K562 (cell line): Measurements from ENCODE around the gene PAFAH1B2. TPM values are rescaled to one million over a fixed set of nuclear protein-coding genes. Genes with fewer than 3 reads are reported as not detected.

Experiments
- ATAC-seq: fragments of 200-7000 bp; cut with Tn5 transposase; 3 replicates; pipeline ENCODE4 v1.9.1; 2020; ENCODE audit warnings: moderate library complexity
- BruUV-seq: library from RNA; stranded (reverse); fragments of 400-500 nt; replicated peaks from 2 replicates; lab custom pipeline; 2021; lab: Mats Ljungman, UMichigan
- CTCF ChIA-PET: fragments of 300-600 bp; formaldehyde crosslinking; extraction: SDS; loops from one replicate; lab custom pipeline; 2021; ENCODE audit warnings: low intra/inter-chr PET ratio; lab: Yijun Ruan, JAX
- POLR2A ChIA-PET: fragments of 300-600, 350-650 bp; sonication (Branson Sonifier 250); formaldehyde crosslinking; extraction: SDS; loops from one replicate; lab custom pipeline; 2021; ENCODE audit warnings: antibody characterized with exemption, inconsistent platforms; lab: Yijun Ruan, JAX
- DNase-seq, 4 experiments: peaks; one replicate each; pipeline versions ENCODE4 v3.0.0 to v3.0.0-alpha.2; 2011 to 2018; ENCODE audit warnings: low spot score in 3 of 4, mixed read lengths in 3 of 4; ENCODE audit errors: extremely low read depth in 1 of 4
- FAIRE-seq: peaks from 2 replicates; lab custom pipeline; 2011; peaks lifted over from hg19 to GRCh38; lab: Jason Lieb, UNC
- H2AFZ ChIP-seq: 2 replicates; pipeline ENCODE4 v1.6.0; 2011; ENCODE audit warnings: low read depth, low read length, control low read depth, inconsistent platforms
- H3K27ac ChIP-seq: fragments of 200-600 bp; 3 replicates; pipeline ENCODE4 v1.8.0; 2011; ENCODE audit warnings: low read depth, mild to moderate bottlenecking, control low read depth, inconsistent platforms, low read length, moderate library complexity, mixed read lengths; ENCODE audit errors: extremely low read depth
- H3K27me3 ChIP-seq, 2 experiments: fragments of 300-600 bp in 1 of 2; 2 replicates in 1 of 2; 3 replicates in 1 of 2; pipeline versions ENCODE4 v1.6.0 to v1.8.0; 2011; ENCODE audit warnings: inconsistent platforms in 2 of 2, low read length in 2 of 2, mild to moderate bottlenecking in 1 of 2, mixed read lengths in 1 of 2, moderate library complexity in 1 of 2; ENCODE audit not compliant: control insufficient read depth in 2 of 2, insufficient read depth in 2 of 2
- H3K36me3 ChIP-seq: fragments of 300-600 bp; 3 replicates; pipeline ENCODE4 v1.8.0; 2011; ENCODE audit warnings: mild to moderate bottlenecking, low read length, inconsistent platforms; ENCODE audit not compliant: control insufficient read depth, insufficient read depth
- H3K4me1 ChIP-seq, 2 experiments: fragments of 200-600 bp in 1 of 2; replicated peaks in 1 of 2; 2 replicates in 1 of 2; 3 replicates in 1 of 2; pipeline versions ENCODE4 v1.5.1 to v1.8.0; 2011; ENCODE audit warnings: inconsistent platforms in 2 of 2, low read length in 2 of 2, mild to moderate bottlenecking in 1 of 2, mixed read lengths in 1 of 2, moderate library complexity in 1 of 2; ENCODE audit not compliant: control insufficient read depth in 2 of 2, insufficient read depth in 2 of 2
- H3K4me2 ChIP-seq: 2 replicates; pipeline ENCODE4 v1.6.1; 2011; ENCODE audit warnings: low read length, control low read depth, inconsistent platforms, mixed read lengths; ENCODE audit not compliant: insufficient read depth
- H3K4me3 ChIP-seq: fragments of 200-600 bp; sonication (generic), shearing (Covaris generic); 2 replicates; pipeline ENCODE4 v1.5.1; 2016; ENCODE audit warnings: control low read depth, inconsistent platforms
- H3K79me2 ChIP-seq: fragments of 200-600 bp; 3 replicates; pipeline ENCODE4 v1.8.0; 2011; ENCODE audit warnings: low read length, inconsistent platforms; ENCODE audit not compliant: control insufficient read depth, insufficient read depth
- H3K9ac ChIP-seq, 2 experiments: 2 replicates each; pipeline versions ENCODE4 v1.6.0 to v1.6.1; 2011; ENCODE audit warnings: low read depth in 2 of 2, low read length in 2 of 2, control low read depth in 1 of 2, inconsistent platforms in 1 of 2, mild to moderate bottlenecking in 1 of 2, mixed read lengths in 1 of 2; ENCODE audit not compliant: insufficient read depth in 1 of 2
- H3K9me1 ChIP-seq: one replicate; pipeline ENCODE4 v1.6.0; 2011; ENCODE audit warnings: inconsistent platforms, mild to moderate bottlenecking, low read length, moderate library complexity; ENCODE audit not compliant: control insufficient read depth, insufficient read depth
- H3K9me3 ChIP-seq: replicated peaks from 2 replicates; pipeline ENCODE4 v1.5.1; 2011; ENCODE audit warnings: low read depth, low read length, inconsistent platforms; ENCODE audit not compliant: control insufficient read depth, insufficient read depth
- H4K20me1 ChIP-seq: replicated peaks from 2 replicates; pipeline ENCODE4 v1.6.1; 2011; ENCODE audit warnings: low read length, inconsistent platforms, mixed read lengths; ENCODE audit not compliant: control insufficient read depth, insufficient read depth
- BRD9 ChIP-seq: fragments of 450-650 bp; IDR thresholded peaks from 2 replicates; pipeline ENCODE4 v1.6.1; 2018; ENCODE audit warnings: low read depth; ENCODE audit not compliant: partially characterized antibody
- DACH1 ChIP-seq: fragments of 450-650 bp; IDR thresholded peaks from 2 replicates; pipeline ENCODE4 v1.6.1; 2018; ENCODE audit not compliant: partially characterized antibody
- ELF4 ChIP-seq: fragments of 450-650 bp; formaldehyde crosslinking; IDR thresholded peaks from 2 replicates; pipeline ENCODE4 v1.4.0; 2022; ENCODE audit warnings: missing genetic modification characterization
- ETV1 ChIP-seq: fragments of 450-650 bp; conservative IDR thresholded peaks from 2 replicates; pipeline ENCODE4 v1.6.1; 2016; ENCODE audit warnings: missing genetic modification characterization, control low read depth, low read depth, missing compliant biosample characterization
- FUS ChIP-seq: fragments of 200-400 bp; formaldehyde crosslinking; optimal IDR thresholded peaks from 2 replicates; pipeline ENCODE3; 2017; ENCODE audit warnings: low read depth, low read length
- GABPA ChIP-seq: fragments of 200-800 bp; sonication (Bioruptor generic); conservative IDR thresholded peaks from 2 replicates; pipeline ENCODE4 v1.6.1; 2016; ENCODE audit warnings: low read depth, missing genetic modification characterization, missing compliant biosample characterization
- HDGF ChIP-seq: fragments of 450-650 bp; IDR thresholded peaks from 2 replicates; pipeline ENCODE4 v1.6.1; 2016
- HES1 ChIP-seq: fragments of 450-650 bp; IDR thresholded peaks from 2 replicates; pipeline ENCODE4 v1.6.1; 2016; ENCODE audit warnings: low read depth, mild to moderate bottlenecking, moderate library complexity
- MEF2A ChIP-seq: IDR thresholded peaks from 2 replicates; pipeline ENCODE4 v1.6.1; 2011; ENCODE audit warnings: low read depth, mild to moderate bottlenecking, low read length, moderate library complexity; ENCODE audit not compliant: control insufficient read depth
- RNF219 ChIP-seq: fragments of 250-450 bp; sonication (Bioruptor Pico); IDR thresholded peaks from 2 replicates; pipeline ENCODE4 v1.5.0; 2022; ENCODE audit warnings: mild to moderate bottlenecking
- SUPT5H ChIP-seq: fragments of 450-650 bp; IDR thresholded peaks from 2 replicates; pipeline ENCODE4 v1.6.1; 2016
- USF1 ChIP-seq: sonication (generic); formaldehyde crosslinking; IDR thresholded peaks from 2 replicates; pipeline ENCODE4 v1.9.0; 2022; ENCODE audit warnings: mild to moderate bottlenecking, missing genetic modification reagents
- ZNF121 ChIP-seq: sonication (generic); formaldehyde crosslinking; conservative IDR thresholded peaks from 2 replicates; pipeline ENCODE4 v1.8.0; 2022; ENCODE audit warnings: missing genetic modification reagents
- ZNF239 ChIP-seq: fragments of 250-450 bp; sonication (Bioruptor Pico); IDR thresholded peaks from 2 replicates; pipeline ENCODE4 v1.4.0; 2020; ENCODE audit warnings: mild to moderate bottlenecking
- ZNF75A ChIP-seq: fragments of 450-650 bp; formaldehyde crosslinking; IDR thresholded peaks from 2 replicates; pipeline ENCODE4 v1.4.0; 2020; ENCODE audit warnings: mild to moderate bottlenecking
- WGBS: fragments of 100-300 bp; shearing (Covaris generic); methylation state at CpG from one replicate; pipeline ENCODE4 v1.1.6; 2016; ENCODE audit warnings: low coverage, mixed read lengths; ENCODE audit not compliant: insufficient coverage; ENCODE audit errors: missing lambda C conversion rate; 5-methylcytosine and 5-hydroxymethylcytosine counted together
- in situ Hi-C: fragments of 300-500 bp; cut with MboI; formaldehyde crosslinking; loops from 4 replicates; pipeline ENCODE4 v1.15.0; 2018; ENCODE audit warnings: inconsistent platforms, mixed read lengths
- intact Hi-C: fragments of 100-400 bp; cut with micrococcal nuclease; formaldehyde crosslinking; loops from 2 replicates; pipeline ENCODE4 v1.14.2; 2022
- polyA plus RNA-seq, 8 experiments: library from polyadenylated mRNA; depleted of rRNA in 4 of 8; stranded (reverse) in 5 of 8; unstranded in 3 of 8; fragments of >200 nt; fragmentation: Nextera tagmentation in 2 of 8; fragmentation: Illumina TruSeq in 1 of 8; extraction: Ambion mirVana in 2 of 8; extraction: Trizol in 1 of 8; gene quantifications; 2 replicates each; pipeline versions ENCODE4 v1.2.1 to v1.2.3, GENCODE V29; 2011 to 2014; ENCODE audit warnings: inconsistent platforms in 1 of 8, missing spikeins in 1 of 8
- total RNA-seq, 7 experiments: library from RNA; depleted of rRNA in 6 of 7; stranded (reverse); fragments of >200 nt in 6 of 7; fragmentation: Illumina TruSeq in 2 of 7; extraction: Trizol in 2 of 7; gene quantifications; 2 replicates each; pipeline versions ENCODE4 v1.2.1 to v1.2.3, GENCODE V29; 2011 to 2021; ENCODE audit warnings: low replicate concordance in 1 of 7

The PAFAH1B2 gene
- total and polyA plus RNA-seq, 9 of the 15 experiments (the other 6 are each of a cell fraction or from before 2014, with no cell fraction given): 27.8 to 94.7 (median 64.9) TPM

- no peak for TF ChIP-seq ELF4 (CRISPR knock-in tag)
- TF ChIP-seq ZNF75A (CRISPR knock-in tag): no peak
- TF ChIP-seq RNF219: no peak
- TF ChIP-seq, all 486 proteins: peak for 0
Measured at GRCh38 chr11:117099696-117100095, 44.4 kb upstream of the PAFAH1B2 start (continued).

- Histone ChIP-seq H3K79me2 (peaks cover 25% of the 10 kb centered on the region), H3K9me3 (no peaks in the 10 kb centered on the region), H4K20me1 (peaks cover 14% of the 10 kb centered on the region), H2AFZ (no peak overlapping the region), H3K27ac (no peak overlapping the region), H3K4me1 (peaks cover 22% of the 10 kb centered on the region in 2 experiments), H3K4me3 (no peak overlapping the region), H3K4me2 (no peak overlapping the region), H3K27me3 (no peaks in the 10 kb centered on the region), H3K36me3 (no peaks in the 10 kb centered on the region; the same call in 2 of the 3 replicates), H3K9me1 (no peaks in the 10 kb centered on the region), H3K9ac (no peak overlapping the region)
- ATAC-seq (no peak), DNase-seq (no peak), FAIRE-seq (no peak)
- 65% methylated on average over 3 of the region's 3 CpGs for WGBS
- TF ChIP-seq MEF2A: no peak
- TF ChIP-seq BRD9: no peak
- no peak for TF ChIP-seq GABPA (tag)
- TF ChIP-seq FUS: no peak
- no peak for TF ChIP-seq ZNF239 (CRISPR knock-in tag)
- no peak for TF ChIP-seq ETV1
- TF ChIP-seq ZNF121: no peak
- TF ChIP-seq HES1: no peak
- TF ChIP-seq HDGF: no peak
- TF ChIP-seq USF1 (CRISPR knock-in tag): no peak
- TF ChIP-seq SUPT5H: no peak
- TF ChIP-seq DACH1: no peak
- in situ Hi-C loops (loop anchor here (5.0 to 10.0 kb wide), 3 partner anchors 218 to 366 kb away; partner anchors contain the start of gene ZPR1), intact Hi-C loops (no loop called here)
- BruUV-seq: no TSS peak
- ChIA-PET POLR2A (no interaction called here), CTCF (no interaction called here)
Measured at GRCh38 chr11:117100556-117100955, 43.5 kb upstream of the PAFAH1B2 start.
